Hippocampal formation (tissue), 2 donors: ENCODE measurements around the gene CCDC12.

ENCODE experiments used
- DNase-seq, 2 donors: peaks; one replicate each; lab custom pipeline; 2025; lab: John Stamatoyannopoulos, UW

The CCDC12 gene

DNA sequence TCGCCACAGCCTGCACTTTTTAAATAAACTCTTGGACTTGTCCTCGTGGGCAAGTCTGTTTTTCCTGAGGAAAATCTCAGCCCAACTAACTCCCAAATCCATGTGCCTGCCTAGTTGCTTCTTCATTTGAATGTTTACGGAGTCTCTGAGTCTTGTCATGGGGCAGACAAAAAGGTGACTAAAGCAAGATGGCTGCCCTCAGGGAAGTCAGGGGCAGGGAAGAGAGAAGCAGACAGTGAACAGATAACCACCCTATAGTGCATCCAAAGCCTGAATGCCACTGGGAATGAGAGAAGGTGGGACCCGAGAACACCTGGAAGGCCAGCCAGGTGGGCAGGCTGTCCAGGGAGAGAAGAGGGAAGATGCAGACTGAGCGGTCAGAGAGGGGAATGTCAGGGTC, 21.4 kb downstream of the CCDC12 start:
- no peak for DNase-seq

DNA sequence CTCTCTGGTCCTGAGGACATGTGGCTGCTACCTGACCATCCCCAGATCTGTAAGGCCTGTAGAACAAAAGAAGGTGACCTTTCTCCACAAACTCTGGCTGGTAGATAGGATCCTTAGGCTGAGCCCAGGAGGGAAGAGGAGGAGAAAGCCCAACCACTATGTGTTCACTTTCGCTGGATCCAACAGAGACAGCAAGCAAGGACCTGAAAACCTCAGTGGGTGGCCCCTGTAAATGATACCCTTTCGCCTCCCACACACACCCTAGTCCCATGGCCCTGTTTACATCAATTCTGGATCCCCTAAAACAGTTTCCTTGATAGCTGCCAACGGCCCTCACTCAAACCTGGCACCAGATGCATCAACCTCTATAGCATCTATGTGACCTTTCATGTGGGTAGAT, 22.4 kb downstream of the CCDC12 start:
- no peak for DNase-seq

DNA sequence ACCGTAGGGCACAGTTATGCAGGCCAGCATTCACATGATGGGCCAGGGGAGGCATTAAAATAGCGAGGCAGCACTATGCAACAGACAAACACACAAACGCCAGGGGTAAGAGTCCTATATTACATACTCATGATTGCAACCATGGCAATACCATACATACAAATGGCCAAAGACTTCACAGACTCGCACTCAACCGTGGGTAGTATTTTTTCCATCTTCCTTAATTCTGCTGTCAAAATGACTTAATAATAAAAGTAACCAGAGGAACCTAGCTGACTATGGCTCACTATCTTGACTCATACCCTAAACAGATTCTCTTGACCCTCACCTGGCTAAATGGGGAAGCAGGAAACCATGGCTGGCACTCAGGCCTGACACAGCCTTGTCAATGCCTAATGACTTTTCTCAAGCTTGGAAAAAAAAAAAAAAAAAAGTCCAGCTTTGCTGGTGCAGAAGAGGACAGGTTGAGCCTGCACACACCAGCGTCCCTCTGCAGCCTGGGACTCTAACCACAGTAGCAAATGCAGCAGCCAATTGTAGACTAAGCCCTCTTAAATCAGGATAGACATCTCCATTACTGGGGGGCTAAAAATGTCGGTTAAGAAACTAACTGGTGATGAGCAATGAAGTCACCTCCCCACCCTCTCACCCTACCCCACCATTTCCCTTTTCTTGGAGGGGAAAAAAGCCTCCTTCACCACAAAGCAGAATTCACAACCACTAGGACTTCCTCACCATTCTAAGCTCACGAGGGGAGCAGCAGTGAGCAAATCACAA, 23.1 kb downstream of the CCDC12 start:
- DNase-seq: no peak

DNA sequence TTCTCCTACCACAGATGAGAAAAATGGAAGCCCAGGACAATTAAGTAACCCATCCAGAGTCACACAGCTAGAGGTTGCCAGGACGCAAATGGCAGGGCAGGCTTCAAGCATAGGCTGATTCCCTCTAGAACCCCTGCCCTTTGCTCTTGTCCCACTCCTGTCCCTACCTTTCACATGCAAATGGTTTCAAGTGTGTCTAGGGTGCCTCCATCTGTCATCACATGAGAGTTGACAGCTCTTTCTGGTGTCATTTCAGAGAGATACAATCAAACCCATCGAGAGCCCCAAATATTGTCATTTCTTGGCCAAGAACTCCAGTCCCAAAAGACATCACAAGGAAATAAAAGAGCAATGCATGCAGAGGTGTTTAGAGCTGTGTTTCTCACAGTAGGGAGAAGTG, 23.7 kb downstream of the CCDC12 start:
- DNase-seq: no peak

DNA sequence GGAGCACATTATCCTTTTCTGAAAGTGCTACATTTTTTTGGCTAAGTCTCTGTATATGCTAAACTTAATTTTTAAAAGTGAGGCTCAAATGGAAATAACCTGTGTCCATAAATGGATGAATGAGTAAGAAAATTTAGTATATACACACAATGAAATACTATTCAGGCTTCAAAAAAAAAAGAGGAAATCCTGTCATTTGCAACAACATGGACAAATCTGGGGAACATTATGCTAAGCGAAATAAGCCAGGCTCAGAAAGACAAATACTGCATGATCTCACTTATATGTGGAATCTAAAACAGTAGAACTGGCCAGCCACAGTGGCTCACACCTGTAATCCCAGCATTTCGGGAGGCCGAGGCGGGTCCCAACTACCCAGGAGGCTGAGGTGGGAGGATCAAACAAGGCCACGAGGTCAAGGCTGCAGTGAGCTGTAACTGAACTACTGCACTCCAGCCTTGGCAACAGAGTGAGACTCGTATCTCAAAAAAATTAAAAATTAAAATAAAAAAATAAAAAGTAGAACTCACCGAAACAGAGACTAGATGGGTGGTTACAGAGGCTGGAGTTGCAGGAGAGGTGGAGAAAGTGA, 25.8 kb downstream of the CCDC12 start:
- no peak for DNase-seq

DNA sequence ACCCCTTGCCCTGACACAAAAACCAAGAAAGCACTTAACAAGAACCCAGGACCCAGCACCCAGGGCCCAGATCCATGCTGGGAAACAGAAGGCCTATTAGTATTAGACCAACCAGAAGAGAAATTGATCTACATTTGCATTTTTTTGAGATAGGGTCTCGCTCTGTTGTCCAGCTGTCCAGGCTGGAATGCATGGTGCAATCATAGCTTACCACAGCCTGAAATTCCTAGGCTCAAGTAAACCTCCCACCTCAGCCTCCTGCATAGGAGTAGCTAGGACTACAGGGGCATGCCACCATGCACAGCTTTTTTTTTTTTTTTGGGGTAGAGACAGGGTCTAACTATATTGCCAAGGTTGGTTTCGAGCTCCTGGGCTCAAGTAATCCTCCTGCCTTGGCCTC, 26.4 kb downstream of the CCDC12 start:
- no peak for DNase-seq

DNA sequence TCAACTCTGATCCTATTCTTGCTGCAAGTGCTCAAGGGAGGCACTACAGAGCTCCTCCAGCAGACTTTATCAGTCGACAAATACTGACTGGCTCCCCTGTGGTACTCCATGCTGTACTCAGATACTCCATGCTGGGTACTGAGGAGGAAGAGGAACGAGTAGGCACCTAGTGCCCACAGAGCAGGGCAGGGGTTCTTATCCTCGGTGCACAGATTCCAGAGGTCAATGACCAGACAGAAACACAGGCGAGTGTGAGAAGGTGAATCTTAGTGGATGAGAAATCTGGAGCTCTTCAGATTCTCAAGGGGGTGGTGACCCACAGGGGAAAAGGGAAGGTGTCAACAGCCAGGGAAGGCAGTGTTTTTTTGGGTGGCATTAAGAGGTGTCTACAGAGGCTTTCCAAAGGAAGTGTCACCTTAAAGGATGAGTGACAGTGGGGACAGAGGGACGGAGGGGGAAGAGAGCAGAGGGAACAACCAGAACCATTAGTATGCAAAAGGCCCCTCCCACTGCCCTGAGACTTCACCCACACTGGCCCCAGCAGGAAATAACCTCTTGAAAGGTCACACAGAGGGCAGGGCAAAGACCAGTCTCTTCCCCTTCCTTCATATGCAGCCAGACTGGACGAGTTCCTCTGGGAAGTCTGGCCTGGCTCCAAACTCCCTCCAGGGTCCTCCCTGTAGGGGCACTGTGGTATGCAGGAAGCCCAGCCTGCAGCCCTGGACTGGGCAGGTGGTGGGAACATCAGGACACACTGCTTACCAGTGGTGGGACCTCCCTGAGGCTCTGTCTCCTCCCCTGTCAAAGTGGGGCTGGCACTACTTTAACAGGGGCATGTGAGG, 27.5 kb downstream of the CCDC12 start:
- no peak for DNase-seq

DNA sequence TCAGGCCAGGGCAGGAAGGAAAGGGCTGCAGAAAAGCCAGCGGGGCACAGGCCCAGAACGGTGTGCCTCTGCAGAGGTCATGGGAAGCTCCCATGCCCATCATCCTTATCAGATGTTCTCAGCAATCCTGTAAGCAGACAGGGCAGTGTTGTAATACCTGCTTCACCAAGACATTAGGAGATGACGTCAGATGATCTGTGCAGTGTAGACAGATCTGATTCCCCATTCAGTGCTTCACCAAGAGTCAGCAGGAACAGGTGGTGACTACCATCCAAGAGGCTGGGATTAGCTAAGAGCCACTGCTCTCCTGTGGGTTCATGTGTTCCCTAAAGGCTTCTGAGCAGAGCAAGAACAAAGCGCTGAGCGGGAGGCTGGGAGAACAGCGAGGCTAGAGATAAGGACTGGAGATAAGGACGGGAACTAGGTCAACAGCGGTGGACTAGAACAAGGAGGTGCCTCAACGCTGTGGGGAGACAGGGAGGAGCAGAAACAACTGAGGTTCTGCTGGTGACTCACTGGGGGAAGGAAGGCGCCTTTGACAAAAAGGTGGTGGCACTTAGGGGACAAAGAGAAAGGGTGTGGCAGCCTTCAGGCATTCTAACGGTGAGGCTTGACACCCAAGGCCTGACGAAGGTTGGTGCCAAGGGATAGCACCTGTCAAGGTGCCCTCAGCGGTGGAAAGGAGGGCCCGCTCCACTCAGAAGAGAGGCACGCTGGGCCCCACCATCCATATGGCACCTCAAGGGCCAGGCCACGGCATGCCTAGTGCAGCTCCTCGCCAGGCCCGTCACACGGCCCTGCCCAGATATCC, 28.4 kb downstream of the CCDC12 start:
- no peak for DNase-seq

DNA sequence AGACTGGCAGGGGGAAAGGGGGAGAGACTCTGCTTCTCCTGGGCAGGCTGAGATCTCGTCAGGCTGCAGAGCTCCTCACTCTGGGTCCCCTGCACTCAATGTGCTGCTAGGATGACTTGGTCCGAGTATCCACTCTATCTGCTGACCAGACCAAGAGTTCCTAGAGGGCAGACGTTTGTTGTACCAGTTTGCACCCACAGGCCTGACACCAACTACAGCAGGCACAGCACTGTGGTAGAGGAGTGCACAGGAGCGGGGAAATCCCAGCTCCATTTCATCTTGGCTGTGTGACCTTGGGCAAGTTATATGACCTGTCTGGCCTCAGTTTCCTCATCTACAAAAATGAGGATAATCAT, 29.0 kb downstream of the CCDC12 start:
- DNase-seq: no peak

DNA sequence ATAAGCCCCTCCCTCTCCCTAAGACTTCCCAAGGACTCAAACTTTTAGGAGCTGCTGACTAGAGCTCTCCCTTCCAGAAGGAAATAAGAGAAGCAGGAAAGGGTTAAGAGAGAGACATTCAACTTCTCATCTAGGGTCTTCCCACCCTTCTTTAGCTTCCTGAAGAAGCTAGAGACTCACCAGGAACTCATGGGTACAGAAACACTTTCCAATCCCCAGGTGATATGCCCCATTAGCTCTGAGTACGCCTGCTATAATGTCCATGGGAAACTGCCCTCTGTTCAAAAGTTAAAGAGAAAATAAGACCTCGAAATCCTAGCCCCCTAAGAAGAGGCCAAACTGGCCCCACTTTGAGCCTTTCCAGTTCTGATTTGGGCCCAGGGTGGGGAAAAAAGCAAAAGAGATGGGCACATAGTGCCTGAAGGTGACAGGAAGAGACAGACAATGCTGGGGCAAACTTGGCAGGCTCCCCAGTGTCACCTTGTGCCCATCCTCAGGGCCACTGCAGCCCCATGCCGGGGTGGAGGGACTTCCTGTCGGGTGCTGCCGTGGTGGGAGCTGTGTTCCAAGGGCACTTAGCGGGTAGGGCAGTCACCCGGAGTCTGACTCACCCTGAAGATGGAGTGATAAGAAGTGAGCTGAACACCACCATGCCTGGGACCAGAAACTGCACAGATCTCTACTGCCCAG, 29.5 kb downstream of the CCDC12 start:
- no peak for DNase-seq

DNA sequence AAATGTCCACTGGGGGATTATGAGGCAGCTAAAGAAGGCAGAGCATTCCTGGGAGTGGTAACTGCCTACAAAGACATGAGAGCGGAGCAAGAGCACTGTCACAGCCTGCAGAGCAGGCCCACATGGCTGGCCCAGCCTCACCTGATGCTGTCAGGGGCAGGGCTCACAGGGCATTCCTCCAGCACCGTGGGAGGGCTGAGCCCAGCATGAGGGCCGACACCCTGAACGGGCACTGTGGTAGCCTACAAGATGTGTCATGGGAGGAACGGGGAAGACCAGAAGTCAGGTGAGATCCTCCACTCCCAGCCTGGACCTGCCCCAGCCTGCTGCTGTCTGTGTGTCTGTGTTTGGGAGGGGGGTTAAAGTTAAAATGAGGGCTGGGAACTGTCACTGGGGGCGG, 30.1 kb downstream of the CCDC12 start:
- DNase-seq: no peak

DNA sequence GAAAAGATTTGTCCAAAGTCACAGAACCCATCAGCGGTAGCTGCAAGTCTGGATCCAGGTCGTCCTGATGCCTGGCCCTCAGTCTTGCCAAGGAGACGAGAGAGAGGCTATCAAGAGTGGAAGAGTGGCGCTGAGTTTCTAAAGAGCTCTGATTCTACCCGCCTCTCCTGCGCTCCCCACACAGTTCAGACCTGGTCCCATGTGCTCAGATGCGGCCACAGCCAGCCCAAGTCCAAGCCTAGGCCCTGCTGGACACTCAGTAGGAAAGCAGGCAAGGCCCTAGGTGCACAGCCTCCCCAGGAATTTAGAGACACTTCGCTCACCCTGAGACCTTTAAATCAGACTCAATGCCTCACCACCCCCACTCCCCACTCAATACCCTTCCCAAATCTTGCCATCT, 32.4 kb downstream of the CCDC12 start:
- no peak for DNase-seq

DNA sequence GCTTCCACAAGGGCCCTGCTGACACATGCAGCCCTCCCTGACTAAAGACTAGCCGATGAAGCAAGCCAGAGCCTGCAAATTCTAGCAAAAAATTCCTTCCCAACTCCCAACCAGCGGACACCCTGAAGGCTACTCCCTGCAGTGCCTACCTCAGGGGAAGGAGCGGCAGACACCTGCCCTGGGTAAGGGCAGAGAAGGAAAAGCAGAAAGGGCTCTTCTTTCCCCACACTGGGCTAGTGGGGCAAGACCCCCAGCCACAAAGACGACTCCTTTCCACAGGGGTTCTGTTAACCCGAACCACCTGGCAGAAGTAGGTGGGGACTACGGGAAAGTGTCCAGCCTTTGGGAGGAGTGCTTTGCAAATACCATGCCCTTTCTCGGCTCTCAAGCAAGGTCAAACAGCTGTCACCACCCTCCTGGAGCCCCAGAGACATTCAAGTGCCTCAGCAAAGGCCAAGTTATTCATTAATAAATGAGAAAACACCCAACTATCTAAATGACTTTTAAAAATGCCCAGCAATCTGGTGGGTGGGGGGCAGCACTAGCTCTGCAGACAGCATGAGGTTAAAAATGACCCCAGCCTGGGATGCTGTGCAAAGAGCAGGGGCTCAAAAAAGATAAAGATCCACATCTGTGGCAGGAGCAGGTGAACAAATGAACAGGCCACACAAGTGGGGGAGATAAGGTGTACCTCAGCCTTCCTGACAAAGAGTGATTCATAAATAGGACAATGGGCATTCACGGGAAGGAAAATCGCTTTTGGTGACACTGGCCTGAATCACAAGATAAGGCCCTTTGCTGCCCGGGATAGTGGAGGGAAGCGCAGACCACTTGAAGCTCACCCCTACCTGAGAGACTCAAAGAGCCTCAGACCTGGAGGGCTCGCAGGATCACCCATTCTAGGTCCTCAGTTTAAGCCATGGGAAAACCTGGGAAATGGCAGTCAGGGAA, 33.0 kb downstream of the CCDC12 start:
- DNase-seq: no peak

DNA sequence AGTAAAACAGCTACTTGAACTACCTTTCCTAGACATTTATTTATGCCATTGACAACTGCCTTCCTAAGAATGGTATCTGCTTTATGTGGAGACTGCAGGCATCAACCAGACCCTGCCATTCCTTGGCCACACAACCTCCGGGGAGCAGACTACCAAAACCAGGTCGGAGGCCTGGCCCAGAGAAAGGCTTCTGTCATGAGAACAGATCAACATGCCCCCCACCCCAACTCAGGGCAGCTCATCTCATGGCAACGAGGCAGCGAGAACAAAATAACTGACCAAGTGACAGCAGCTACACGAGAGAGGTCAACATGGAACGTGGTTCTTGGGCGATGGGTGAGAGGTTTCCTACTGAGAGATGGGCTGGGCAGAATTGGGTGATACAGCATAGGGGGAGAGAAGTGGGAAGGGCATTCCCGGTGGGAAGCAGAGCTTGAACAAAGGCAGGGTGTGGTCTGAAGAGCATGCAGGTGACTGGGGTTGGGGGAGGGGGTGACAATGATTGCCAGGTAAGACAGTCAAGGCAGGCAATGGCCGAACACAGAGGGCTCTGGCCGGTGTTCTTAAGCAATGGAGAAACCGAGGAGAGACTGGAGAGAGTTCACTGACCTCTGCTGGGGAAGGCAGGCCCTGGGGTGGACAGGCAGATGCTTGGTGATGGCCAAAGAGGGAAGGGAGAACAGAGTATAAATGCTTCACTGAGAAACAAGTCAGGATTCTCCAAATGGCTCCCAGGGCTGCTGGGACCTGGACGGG, 33.9 kb downstream of the CCDC12 start:
- DNase-seq: no peak

DNA sequence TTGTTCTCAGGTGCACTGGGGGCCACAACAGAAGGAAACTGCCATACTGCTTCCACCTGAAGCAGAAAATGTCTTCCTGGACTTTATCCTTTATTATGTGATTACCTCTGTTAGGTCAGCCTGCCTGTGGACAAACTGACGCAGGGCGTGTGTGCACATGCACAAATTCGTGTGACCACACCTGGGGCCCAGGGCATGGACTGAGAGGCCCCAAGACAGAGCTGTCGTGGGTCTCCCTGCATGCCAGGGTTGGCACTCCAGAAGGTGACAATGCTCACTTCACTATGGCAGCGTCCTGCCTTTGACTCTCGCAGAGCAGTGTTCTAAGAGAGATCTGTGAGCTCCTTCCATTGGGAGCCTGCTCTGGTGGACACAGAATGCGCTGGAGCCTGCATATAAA, 34.5 kb downstream of the CCDC12 start:
- no peak for DNase-seq

DNA sequence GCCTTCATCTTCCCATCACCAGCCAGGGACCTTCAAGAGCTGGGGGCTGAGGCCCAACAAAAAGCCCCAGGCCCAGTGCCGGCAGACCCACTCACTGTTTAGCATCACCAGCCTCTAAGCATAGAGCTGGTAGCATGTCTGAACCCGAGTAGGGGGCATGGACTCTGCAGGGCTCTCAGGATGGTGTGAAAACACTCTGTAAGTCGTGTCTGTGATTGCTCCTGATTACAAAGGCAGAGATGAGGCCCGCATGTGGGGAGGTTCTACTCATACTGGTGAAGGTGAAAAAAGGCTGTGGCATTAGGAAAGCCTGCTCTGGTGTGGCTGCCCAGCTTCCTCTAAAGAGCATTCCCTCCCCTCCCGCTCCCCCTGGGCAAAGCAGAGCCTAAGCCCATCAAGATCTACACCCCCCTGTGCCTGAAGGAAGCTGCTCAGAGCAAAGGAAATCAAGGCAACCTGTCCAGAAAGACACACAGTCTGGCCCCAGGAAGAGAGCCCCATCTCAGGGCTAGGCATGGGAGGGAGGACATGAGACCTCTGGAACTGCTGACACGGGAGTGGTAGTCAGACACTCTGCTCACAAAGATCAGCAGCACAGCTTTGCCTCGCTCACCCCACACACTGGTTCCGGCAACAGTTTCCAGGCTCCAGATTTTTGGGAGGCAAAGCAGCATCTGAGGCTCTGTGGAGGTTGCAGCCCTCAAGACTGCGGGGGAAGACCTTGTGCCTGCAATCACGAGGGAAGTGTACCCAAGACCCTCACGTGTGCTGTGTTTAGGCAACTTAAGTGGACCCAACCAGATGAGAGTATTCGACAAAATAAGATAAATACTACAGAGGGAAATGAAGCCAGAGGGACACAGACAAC, 36.7 kb downstream of the CCDC12 start:
- DNase-seq: no peak

DNA sequence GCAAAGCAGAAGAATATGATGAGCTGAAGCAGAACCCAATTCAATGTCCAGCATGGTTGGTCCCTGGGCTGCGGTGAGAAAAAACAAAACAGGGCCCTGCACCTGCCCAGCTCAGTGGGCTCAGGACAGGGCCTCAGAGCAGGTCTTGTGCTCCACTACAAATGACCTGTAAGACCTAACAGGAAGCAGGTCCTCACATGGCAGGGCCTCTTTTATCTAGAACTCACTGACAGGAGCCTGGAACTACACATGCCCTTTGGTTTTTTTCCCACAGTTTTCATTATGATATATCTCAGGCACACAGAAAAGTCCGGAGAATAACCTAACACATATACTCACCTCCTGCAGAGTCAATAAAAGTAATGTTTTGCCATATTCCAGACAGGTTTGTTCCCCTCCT, 38.4 kb downstream of the CCDC12 start:
- no peak for DNase-seq

DNA sequence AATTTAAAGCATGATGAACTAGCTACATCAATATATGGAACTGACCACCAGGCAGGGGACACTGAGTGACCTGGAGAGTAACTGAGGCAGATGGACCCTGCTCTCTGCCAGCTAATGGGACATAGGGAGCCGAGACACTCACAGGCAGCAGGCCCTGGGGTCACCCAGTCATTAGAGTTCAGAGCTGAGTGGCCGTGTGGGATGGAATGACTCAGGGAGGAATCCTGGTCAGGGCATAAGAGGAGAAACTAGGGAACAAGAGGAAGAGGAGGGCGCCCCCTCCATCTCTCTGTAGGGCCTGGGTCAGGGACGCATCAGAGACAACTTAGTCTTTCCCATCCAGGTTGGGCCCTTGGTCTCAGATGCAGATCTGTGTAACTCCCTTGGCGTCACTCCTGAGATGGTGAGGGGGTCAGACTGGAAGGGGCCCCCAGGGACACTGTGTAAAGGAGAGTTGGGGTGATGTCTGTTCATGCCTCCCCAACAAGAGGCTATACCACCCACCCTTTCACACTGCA, 39.8 kb downstream of the CCDC12 start:
- no peak for DNase-seq
